Measurements from ENCODE around the gene ANO2. TPM values are rescaled to one million over a fixed set of nuclear protein-coding genes. Genes with fewer than 3 reads are reported as not detected.
A peak's percentile ranks its signal among the peaks of the same experiment; 100 is the strongest.

The ANO2 gene
- total RNA-seq, 2 experiments from 2014 or later = not detected

DNA sequence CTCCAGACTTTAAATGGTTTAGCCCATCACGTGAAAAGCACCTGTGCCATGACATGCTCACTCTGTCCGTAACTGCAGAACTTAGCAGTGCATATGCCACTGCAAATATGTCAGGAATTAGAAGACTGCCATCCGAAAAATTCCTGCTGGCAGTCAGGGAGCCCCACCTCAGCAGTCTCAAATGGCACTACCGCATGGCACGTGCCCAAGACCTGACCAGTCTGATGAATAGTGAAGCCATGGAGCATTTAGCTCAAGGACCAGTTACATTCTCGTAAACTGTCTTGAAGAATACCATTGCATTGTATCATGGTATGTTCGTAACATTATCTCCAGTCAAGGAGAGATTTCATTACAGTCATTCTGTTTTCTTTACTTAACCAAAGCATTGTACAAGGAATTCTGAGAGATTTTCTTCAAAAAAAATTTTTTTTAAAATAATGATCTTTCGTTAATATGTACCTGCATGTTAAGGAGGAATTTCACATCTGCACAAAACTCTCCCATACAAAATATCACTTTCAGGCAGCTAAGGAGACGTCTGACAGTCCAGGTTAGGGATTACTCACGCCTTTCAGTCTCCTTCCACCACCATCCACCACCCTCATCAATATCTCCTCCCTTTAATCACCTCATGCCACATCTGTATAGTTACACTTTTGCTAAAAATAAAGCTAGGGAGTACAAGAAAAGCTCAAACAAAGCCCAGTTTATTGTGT lies 138.5 kb downstream of the ANO2 start:
- Mint-ChIP-seq H3K27me3 (no peaks in the 10 kb centered on the region), H3K4me3 (no peak overlapping the region), H3K9me3 (no peaks in the 10 kb centered on the region), H3K27ac (no peak overlapping the region), H3K4me1 (no peaks in the 10 kb centered on the region), H3K36me3 (no peaks in the 10 kb centered on the region)
- DNase-seq = no peak

DNA sequence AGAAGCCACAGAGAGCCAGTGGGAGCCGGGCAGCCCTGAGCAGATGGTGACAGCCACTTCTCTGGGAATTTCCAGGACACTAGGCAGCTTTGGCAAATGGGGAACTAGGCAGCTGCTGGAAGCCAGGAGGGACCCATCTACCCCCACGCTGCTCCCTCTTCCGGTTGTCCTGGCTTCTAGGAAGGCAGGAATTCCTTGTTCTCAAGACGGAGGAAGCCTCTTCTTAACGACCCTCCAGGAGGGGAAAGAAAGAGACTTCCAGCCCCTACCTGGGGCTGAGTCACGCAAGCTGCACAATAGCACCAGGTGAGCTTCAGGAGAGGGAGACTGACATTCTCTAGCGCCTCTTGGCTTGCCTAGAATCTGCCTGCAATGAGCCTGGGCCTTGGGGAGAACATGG lies 141.5 kb downstream of the ANO2 start:
- Mint-ChIP-seq H3K4me1 (no peaks in the 10 kb centered on the region), H3K36me3 (no peaks in the 10 kb centered on the region), H3K27me3 (no peaks in the 10 kb centered on the region), H3K27ac (no peak overlapping the region), H3K4me3 (no peak overlapping the region), H3K9me3 (no peaks in the 10 kb centered on the region)
- DNase-seq = no peak

DNA sequence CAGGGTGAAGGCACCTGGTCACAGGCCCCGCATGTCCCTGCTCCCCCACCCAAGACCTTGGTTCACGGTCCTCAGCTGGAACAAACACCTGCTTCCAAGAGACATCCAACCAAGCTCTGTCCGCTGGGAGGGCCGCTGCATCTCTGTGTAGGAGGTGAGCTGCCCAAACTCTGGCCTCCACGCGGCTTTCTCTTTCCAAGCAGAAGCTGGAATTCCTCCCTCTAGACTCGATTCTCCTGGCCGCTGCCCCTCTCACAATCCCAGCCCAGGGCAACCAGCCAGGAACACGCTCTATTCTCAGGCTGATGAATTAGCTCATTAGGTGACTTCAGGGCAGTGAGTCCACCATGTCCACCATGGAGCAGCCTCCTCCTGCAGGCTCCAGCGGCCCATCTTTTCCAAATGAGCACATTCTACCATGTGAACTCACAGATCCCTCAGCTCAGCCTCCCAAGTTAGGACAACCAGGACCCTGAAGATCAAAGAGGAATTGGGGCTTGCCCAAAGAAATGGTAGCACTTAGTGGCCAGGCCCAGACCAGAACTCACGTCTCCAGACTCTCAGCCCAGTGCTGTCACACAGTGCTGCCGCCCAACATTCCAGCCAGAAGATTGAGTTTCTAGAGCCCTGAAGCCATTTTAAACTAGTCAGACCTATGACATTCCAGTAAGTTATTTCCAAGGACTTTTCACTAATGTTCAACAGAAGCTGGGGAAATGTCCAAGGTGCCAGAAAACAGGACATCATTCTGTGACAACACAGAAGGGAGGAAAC lies 146.6 kb downstream of the ANO2 start:
- Mint-ChIP-seq H3K4me3 (no peak overlapping the region), H3K4me1 (no peaks in the 10 kb centered on the region), H3K9me3 (no peaks in the 10 kb centered on the region), H3K27me3 (no peaks in the 10 kb centered on the region), H3K36me3 (no peaks in the 10 kb centered on the region), H3K27ac (no peak overlapping the region)
- DNase-seq = no peak

DNA sequence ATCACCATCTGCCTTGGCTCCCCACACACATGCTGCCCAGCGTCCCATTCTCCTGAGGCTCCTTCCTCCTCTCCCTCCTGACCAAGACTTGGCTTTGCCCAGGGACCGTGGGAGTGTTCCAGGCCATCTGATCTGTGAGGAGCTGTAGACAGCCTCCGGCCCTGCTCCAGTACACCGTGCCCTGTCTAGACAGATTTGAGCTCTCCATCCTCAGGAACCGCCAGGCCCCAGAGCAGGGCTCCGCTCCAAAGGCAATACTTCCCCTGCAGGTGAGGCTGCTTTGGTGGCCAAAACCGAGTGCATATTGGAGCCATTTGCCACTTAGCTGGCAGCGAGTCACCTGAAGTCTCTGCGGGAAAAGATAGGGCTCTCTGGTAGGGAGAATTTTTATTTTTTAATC lies 147.4 kb downstream of the ANO2 start:
- no peak overlapping the region for H3K4me3 Mint-ChIP-seq
- no peaks in the 10 kb centered on the region for H3K36me3 Mint-ChIP-seq
- H3K9me3 Mint-ChIP-seq = no peaks in the 10 kb centered on the region
- no peaks in the 10 kb centered on the region for H3K27me3 Mint-ChIP-seq
- no peaks in the 10 kb centered on the region for H3K4me1 Mint-ChIP-seq
- DNase-seq = no peak
- H3K27ac Mint-ChIP-seq = no peak overlapping the region

DNA sequence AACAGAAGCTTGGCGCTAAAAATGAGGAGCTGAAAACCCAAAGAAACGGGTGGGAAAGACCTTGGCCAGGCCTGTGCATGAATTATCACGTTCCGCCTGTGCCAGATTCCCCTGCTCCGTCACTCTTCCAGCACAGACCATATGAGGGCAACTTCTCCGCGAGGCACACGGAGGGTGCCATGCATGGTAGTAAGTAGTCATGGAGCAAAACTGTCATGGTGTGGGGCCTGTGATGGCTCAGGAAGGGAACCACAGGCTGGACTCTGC lies 148.2 kb downstream of the ANO2 start:
- H3K27me3 Mint-ChIP-seq = no peaks in the 10 kb centered on the region
- no peaks in the 10 kb centered on the region for H3K9me3 Mint-ChIP-seq
- no peaks in the 10 kb centered on the region for H3K36me3 Mint-ChIP-seq
- DNase-seq = no peak
- no peaks in the 10 kb centered on the region for H3K4me1 Mint-ChIP-seq
- H3K27ac Mint-ChIP-seq = no peak overlapping the region
- no peak overlapping the region for H3K4me3 Mint-ChIP-seq

DNA sequence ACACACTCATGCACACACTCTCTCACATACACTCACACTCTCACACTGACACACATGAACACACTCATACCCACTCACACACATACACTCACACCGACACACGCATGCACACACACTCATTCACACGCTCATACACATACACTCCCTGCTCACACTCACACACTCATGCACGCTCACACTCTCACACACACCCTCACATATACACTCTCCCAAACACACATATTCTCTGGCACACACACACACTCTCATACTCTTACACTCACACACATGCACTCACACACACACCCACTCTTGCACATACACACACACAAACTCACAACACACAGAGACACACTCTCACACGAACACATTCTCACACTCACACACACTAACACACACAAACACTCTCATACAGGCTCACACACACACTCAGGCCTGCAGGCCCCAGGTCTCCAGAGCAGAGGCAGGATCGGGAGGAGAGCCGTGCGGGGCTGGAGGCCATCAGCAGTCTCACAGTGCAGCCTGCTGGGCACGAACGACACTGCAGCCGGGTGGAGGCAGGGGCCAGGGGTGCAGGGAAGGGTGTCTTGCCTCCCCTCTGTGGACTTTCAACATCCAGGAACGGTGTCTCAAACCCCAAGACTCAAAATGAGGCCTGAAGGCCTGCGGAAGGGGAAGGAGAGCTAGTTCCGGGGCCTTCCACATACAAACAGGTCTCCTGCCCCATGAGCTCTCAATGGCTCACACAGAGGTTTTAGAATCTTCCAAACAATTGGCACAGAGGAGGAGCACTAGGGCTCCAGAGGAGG lies 148.7 kb downstream of the ANO2 start:
- H3K27me3 Mint-ChIP-seq = no peaks in the 10 kb centered on the region
- no peaks in the 10 kb centered on the region for H3K36me3 Mint-ChIP-seq
- no peaks in the 10 kb centered on the region for H3K9me3 Mint-ChIP-seq
- H3K4me1 Mint-ChIP-seq = no peaks in the 10 kb centered on the region
- no peak overlapping the region for H3K4me3 Mint-ChIP-seq
- no peak overlapping the region for H3K27ac Mint-ChIP-seq
- peak; percentile 35 for DNase-seq

DNA sequence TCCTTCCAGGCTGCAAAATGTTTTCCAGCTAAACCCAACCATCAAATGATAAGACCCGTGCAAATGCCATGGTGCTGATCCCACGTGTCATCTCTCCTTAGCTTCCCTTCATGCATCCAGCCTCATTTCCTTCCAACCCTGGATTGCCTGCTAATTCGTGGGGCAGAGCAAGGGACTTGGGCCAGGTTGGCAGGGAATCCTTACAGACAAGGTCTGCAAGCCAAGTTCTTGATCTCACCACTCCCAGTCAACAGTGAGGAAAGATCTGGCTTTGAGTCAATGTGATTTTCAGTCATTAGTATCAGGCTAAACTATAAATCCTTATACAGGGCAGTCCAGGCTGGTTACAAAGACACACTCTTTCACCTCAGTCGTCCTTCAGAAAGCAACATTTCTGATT lies 150.9 kb downstream of the ANO2 start:
- no peak overlapping the region for H3K27ac Mint-ChIP-seq
- no peaks in the 10 kb centered on the region for H3K36me3 Mint-ChIP-seq
- no peaks in the 10 kb centered on the region for H3K27me3 Mint-ChIP-seq
- H3K9me3 Mint-ChIP-seq = no peaks in the 10 kb centered on the region
- H3K4me1 Mint-ChIP-seq = no peaks in the 10 kb centered on the region
- DNase-seq = no peak
- no peak overlapping the region for H3K4me3 Mint-ChIP-seq

- no peak for DNase-seq
- Mint-ChIP-seq H3K27ac (no peak overlapping the region), H3K27me3 (no peaks in the 10 kb centered on the region), H3K9me3 (no peaks in the 10 kb centered on the region), H3K4me3 (no peak overlapping the region), H3K4me1 (no peaks in the 10 kb centered on the region), H3K36me3 (no peaks in the 10 kb centered on the region)
Observed at GRCh38 chr12:5792343-5792742, 152.7 kb downstream of the ANO2 start.

DNA sequence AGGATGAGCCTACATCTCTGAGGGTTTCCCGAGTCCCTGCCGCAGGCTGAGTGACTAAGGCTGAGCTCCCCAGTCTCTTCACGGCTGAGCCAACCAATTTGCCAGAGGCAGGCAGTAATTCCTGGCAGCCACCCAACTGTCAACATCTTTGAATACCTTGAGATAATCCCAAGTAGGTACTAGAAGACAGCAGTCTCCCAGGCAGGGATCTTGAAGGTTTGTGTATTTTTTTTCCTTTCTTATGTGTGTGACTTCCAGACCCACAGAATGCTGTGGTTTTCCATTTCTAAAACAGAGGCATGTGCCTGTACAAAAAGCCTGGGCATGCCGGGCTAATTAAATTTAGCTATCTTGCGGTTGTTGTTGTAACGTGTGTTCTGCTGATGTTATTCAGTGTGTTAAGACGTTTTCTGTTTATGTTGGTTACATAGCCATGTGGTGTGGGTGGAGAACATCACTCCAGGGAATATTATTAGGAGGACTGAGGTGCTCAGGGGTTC lies 155.5 kb downstream of the ANO2 start:
- DNase-seq = no peak
- Mint-ChIP-seq H3K9me3 (no peaks in the 10 kb centered on the region), H3K27ac (no peak overlapping the region), H3K4me3 (no peak overlapping the region), H3K27me3 (no peaks in the 10 kb centered on the region), H3K36me3 (no peaks in the 10 kb centered on the region), H3K4me1 (no peaks in the 10 kb centered on the region)

GRCh38 chr12:5787828-5788227 lies 157.2 kb downstream of the ANO2 start:
- H3K4me3 Mint-ChIP-seq = no peak overlapping the region
- H3K27me3 Mint-ChIP-seq = no peaks in the 10 kb centered on the region
- no peaks in the 10 kb centered on the region for H3K36me3 Mint-ChIP-seq
- no peak overlapping the region for H3K27ac Mint-ChIP-seq
- H3K9me3 Mint-ChIP-seq = no peaks in the 10 kb centered on the region
- no peaks in the 10 kb centered on the region for H3K4me1 Mint-ChIP-seq
- DNase-seq = no peak

- no peak for DNase-seq
- no peak overlapping the region for H3K4me3 Mint-ChIP-seq
Observed at GRCh38 chr12:5785601-5786000, 159.5 kb downstream of the ANO2 start.

DNA sequence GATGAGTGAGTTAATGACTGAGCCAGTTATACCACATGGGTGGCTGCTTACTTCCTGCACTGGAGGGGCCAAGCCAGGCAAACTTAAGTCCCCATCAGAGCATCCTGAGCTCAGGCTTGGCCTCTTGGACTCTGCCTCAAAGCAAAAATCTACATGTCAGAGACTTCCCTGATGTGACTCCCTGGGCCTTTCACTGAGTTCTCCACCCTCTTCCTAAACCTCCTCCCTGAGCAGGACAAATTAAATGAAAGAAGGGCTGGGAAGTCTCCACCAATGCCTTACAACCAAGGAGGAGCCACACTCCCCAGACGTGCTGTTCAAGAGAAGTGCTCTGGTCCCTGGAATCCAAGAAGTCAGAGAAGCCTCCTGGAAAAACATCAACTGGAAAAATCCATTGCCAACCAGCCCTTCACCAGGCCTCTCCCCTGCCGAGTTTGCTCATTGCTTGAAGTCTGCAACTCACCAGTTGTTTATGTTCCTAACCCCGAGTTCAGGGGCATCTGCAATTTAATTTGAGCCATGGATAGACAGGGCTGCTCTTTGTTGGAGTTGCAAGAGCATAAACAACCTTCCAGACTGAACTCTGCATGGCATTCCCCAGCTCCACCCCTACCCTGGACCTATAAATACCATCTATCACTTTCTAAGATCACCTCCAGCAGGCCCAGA lies 160.5 kb downstream of the ANO2 start:
- H3K9me3 Mint-ChIP-seq = no peaks in the 10 kb centered on the region
- no peaks in the 10 kb centered on the region for H3K27me3 Mint-ChIP-seq
- no peak overlapping the region for H3K27ac Mint-ChIP-seq
- no peaks in the 10 kb centered on the region for H3K36me3 Mint-ChIP-seq
- DNase-seq = no peak
- no peaks in the 10 kb centered on the region for H3K4me1 Mint-ChIP-seq
- no peak overlapping the region for H3K4me3 Mint-ChIP-seq

More at GRCh38 chr12:5785601-5786000, 159.5 kb downstream of the ANO2 start:
- Mint-ChIP-seq H3K27ac (no peak overlapping the region), H3K27me3 (no peaks in the 10 kb centered on the region), H3K36me3 (no peaks in the 10 kb centered on the region), H3K9me3 (no peaks in the 10 kb centered on the region), H3K4me1 (no peaks in the 10 kb centered on the region)

- H3K27me3 Mint-ChIP-seq = no peaks in the 10 kb centered on the region
- no peak overlapping the region for H3K4me3 Mint-ChIP-seq
- no peaks in the 10 kb centered on the region for H3K9me3 Mint-ChIP-seq
- H3K27ac Mint-ChIP-seq = no peak overlapping the region
- H3K4me1 Mint-ChIP-seq = no peaks in the 10 kb centered on the region
- H3K36me3 Mint-ChIP-seq = no peaks in the 10 kb centered on the region
- DNase-seq = no peak
Observed at GRCh38 chr12:5783289-5783920, 161.7 kb downstream of the ANO2 start.

- Mint-ChIP-seq H3K27me3 (peaks cover 4% of the 10 kb centered on the region), H3K4me1 (no peaks in the 10 kb centered on the region), H3K36me3 (no peaks in the 10 kb centered on the region), H3K9me3 (no peaks in the 10 kb centered on the region), H3K4me3 (no peak overlapping the region), H3K27ac (no peak overlapping the region)
- DNase-seq = no peak
Observed at GRCh38 chr12:5780536-5780935, 164.5 kb downstream of the ANO2 start.

DNA sequence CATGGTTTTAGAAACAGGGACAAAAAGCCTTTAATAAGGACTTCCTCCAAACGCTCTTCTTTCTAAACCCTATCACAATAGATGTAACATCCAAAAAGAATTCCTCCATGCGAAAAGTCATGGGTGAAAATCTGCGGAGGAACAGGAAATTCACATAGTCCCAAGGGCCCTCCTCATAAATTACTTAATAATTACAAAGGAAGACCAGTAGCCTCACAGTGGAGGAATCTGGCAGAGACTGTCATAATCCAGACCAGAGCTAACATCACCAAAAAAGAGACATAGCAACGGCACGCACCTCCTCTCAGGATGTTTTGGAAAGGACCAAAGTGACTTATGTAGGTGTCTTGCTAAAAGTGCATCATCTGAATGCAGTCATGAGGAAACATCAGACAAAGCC lies 165.7 kb downstream of the ANO2 start:
- Mint-ChIP-seq H3K36me3 (no peaks in the 10 kb centered on the region), H3K27ac (no peak overlapping the region), H3K9me3 (no peaks in the 10 kb centered on the region), H3K4me3 (no peak overlapping the region), H3K27me3 (peaks cover 4% of the 10 kb centered on the region), H3K4me1 (no peaks in the 10 kb centered on the region)
- no peak for DNase-seq

Measured in activated naive CD8-positive, alpha-beta T cell treated with anti-CD3 and anti-CD28 coated beads for 36 hours (primary cell).